GM12878 (cell line): ENCODE results near the gene ANO7.

Source experiments
- CREB1 ChIP-seq: IDR thresholded peaks from 2 replicates; pipeline ENCODE4 v1.6.1; 2012; ENCODE audit warnings: low read depth, mild to moderate bottlenecking, inconsistent platforms
- EGR1 ChIP-seq, 2 experiments: IDR thresholded peaks; 1 replicate in 1 of 2; 2 replicates in 1 of 2; pipeline ENCODE4 v1.6.1; 2011 to 2012; ENCODE audit warnings: low read depth in 2 of 2, low read length in 2 of 2, borderline replicate concordance in 1 of 2, mild to moderate bottlenecking in 1 of 2, moderate library complexity in 1 of 2
- EZH2 ChIP-seq: IDR thresholded peaks from 2 replicates; pipeline ENCODE4 v1.6.1; 2012; ENCODE audit warnings: low read depth, mild to moderate bottlenecking, control low read depth, inconsistent platforms, low read length, borderline replicate concordance; ENCODE audit not compliant: control insufficient read depth
- MYC ChIP-seq: IDR thresholded peaks from 2 replicates; pipeline ENCODE4 v1.6.1; 2011; ENCODE audit warnings: mild to moderate bottlenecking, low read length, moderate library complexity, inconsistent platforms; ENCODE audit not compliant: insufficient read depth, insufficient replicate concordance, insufficient read length, severe bottlenecking
- POLR2A ChIP-seq: IDR thresholded peaks from 2 replicates; pipeline ENCODE4 v1.6.1; 2011; ENCODE audit warnings: low read depth, mild to moderate bottlenecking, low read length
- POLR2AphosphoS5 ChIP-seq: IDR thresholded peaks from 2 replicates; pipeline ENCODE4 v1.6.1; 2011; ENCODE audit warnings: mild to moderate bottlenecking, low read length, inconsistent platforms
- RAD21 ChIP-seq: IDR thresholded peaks from 2 replicates; pipeline ENCODE4 v1.6.1; 2011; ENCODE audit warnings: mild to moderate bottlenecking, low read depth, low read length, moderate library complexity; ENCODE audit not compliant: insufficient read depth
- RB1 ChIP-seq: fragments of 450-650 bp; formaldehyde crosslinking; IDR thresholded peaks from 2 replicates; pipeline ENCODE4 v1.6.1; 2017; ENCODE audit warnings: mild to moderate bottlenecking, borderline replicate concordance
- REST ChIP-seq: IDR thresholded peaks from 2 replicates; pipeline ENCODE4 v1.6.1; 2012; ENCODE audit warnings: mild to moderate bottlenecking, low read depth, low read length
- YY1 ChIP-seq: IDR thresholded peaks from 2 replicates; pipeline ENCODE4 v1.6.1; 2011; ENCODE audit warnings: low read depth, mild to moderate bottlenecking, low read length
- TF ChIP-seq, protein P1 (sequence below): IDR thresholded peaks from 2 replicates; pipeline ENCODE4 v1.6.1; 2011; ENCODE audit warnings: mild to moderate bottlenecking, low read depth, low read length, moderate library complexity; ENCODE audit not compliant: insufficient replicate concordance
- TF ChIP-seq, protein P2 (sequence below), 3 experiments: IDR thresholded peaks in 2 of 3; conservative IDR thresholded peaks in 1 of 3; 2 replicates each; pipeline ENCODE4 v1.5.1; 2011; ENCODE audit warnings: low read depth in 3 of 3, low read length in 3 of 3, mild to moderate bottlenecking in 3 of 3, control low read depth in 2 of 3, moderate library complexity in 2 of 3, inconsistent platforms in 1 of 3, mixed read lengths in 1 of 3; ENCODE audit not compliant: control insufficient read depth in 2 of 3, insufficient read depth in 1 of 3; ENCODE audit errors: extremely low read depth in 1 of 3

DNA sequence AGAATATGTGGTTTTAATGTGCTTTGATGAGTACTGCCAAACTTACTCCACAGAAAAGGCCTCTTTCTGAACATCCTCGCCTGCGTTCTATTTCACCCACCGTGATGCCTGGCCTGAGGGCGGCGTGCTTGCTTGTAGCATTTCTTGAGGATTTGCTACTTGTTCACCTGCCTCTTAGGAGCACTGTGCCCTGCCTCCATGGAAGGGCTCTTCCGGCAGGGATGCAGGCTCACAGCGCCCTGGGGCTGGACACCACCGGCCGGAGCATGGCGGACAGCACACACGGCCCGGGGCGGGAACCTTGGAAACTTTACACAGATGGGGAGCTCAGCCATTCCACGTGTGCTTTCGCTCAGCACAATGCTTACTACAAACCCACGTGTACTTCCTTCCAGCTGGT lies 37.1 kb downstream of the ANO7 start:
- TF ChIP-seq REST = no peak
- no peak for TF ChIP-seq POLR2A
- no peak for TF ChIP-seq YY1
- no peak for TF ChIP-seq EGR1 (IDR thresholded peaks at IDR 0.05; ENCODE audit: borderline replicate concordance in 1 of 2, low read depth in 2 of 2, low read length in 2 of 2)
- TF ChIP-seq RB1 = no peak
- TF ChIP-seq RAD21 = no peak
- TF ChIP-seq CREB1 = no peak
- TF ChIP-seq, protein P1, sequence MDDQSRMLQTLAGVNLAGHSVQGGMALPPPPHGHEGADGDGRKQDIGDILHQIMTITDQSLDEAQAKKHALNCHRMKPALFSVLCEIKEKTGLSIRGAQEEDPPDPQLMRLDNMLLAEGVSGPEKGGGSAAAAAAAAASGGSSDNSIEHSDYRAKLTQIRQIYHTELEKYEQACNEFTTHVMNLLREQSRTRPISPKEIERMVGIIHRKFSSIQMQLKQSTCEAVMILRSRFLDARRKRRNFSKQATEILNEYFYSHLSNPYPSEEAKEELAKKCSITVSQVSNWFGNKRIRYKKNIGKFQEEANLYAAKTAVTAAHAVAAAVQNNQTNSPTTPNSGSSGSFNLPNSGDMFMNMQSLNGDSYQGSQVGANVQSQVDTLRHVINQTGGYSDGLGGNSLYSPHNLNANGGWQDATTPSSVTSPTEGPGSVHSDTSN = no peak
- no peak for TF ChIP-seq EZH2
- no peak for TF ChIP-seq MYC
- no peak for TF ChIP-seq POLR2AphosphoS5
- TF ChIP-seq, protein P2, sequence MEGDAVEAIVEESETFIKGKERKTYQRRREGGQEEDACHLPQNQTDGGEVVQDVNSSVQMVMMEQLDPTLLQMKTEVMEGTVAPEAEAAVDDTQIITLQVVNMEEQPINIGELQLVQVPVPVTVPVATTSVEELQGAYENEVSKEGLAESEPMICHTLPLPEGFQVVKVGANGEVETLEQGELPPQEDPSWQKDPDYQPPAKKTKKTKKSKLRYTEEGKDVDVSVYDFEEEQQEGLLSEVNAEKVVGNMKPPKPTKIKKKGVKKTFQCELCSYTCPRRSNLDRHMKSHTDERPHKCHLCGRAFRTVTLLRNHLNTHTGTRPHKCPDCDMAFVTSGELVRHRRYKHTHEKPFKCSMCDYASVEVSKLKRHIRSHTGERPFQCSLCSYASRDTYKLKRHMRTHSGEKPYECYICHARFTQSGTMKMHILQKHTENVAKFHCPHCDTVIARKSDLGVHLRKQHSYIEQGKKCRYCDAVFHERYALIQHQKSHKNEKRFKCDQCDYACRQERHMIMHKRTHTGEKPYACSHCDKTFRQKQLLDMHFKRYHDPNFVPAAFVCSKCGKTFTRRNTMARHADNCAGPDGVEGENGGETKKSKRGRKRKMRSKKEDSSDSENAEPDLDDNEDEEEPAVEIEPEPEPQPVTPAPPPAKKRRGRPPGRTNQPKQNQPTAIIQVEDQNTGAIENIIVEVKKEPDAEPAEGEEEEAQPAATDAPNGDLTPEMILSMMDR (IDR thresholded peaks at IDR 0.05 in 2 of 3, conservative IDR thresholded peaks at IDR 0.05 in 1 of 3; ENCODE audit: control insufficient read depth in 2 of 3, extremely low read depth in 1 of 3, insufficient read depth in 1 of 3, low read depth in 3 of 3, low read length in 3 of 3) = no peak
